HG03520 (cell line): ENCODE data around the gene GPX3.

ENCODE experiments used
- ATAC-seq: cut with Tn5 transposase; IDR thresholded peaks from one replicate; pipeline ENCODE4 v1.9.1; 2021; ENCODE audit warnings: mild to moderate bottlenecking, moderate library complexity; ENCODE audit not compliant: unreplicated experiment

GPX3 gene

DNA sequence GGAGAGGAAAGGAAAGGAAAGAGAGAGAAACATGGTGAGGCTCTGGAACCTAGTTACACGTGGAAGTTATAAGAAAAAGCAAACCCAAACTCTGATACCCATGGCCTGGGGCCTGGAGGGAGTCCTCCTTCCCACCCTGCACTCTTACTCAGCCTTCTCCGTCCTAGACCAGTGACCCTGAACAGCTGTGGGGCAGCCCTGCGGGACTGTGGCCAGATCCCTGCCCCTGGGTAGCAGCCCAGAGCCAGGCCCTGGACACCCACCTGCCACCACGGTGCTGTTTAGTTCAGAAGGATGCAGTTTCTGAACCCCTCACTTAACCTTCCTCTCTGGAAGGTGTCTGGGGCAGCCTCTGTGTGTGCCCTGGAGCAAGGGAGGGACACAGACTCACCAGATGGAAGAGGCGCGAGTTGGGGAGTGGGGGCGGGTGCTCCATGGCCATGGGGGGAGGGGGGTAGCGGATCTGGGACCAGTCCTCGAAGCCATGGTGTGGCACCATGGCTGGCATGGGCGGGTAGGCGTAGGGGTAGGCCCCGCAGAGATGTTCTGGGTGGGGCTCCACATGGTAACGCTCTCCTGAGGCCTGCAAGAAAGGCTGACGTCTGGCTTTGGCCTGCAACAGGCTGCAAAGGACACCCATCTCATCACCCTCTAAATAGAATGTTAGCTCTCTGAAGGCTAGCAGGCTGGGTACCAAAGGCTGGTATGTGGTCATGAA lies 13.0 kb downstream of the GPX3 start:
- ATAC-seq, result no peak

DNA sequence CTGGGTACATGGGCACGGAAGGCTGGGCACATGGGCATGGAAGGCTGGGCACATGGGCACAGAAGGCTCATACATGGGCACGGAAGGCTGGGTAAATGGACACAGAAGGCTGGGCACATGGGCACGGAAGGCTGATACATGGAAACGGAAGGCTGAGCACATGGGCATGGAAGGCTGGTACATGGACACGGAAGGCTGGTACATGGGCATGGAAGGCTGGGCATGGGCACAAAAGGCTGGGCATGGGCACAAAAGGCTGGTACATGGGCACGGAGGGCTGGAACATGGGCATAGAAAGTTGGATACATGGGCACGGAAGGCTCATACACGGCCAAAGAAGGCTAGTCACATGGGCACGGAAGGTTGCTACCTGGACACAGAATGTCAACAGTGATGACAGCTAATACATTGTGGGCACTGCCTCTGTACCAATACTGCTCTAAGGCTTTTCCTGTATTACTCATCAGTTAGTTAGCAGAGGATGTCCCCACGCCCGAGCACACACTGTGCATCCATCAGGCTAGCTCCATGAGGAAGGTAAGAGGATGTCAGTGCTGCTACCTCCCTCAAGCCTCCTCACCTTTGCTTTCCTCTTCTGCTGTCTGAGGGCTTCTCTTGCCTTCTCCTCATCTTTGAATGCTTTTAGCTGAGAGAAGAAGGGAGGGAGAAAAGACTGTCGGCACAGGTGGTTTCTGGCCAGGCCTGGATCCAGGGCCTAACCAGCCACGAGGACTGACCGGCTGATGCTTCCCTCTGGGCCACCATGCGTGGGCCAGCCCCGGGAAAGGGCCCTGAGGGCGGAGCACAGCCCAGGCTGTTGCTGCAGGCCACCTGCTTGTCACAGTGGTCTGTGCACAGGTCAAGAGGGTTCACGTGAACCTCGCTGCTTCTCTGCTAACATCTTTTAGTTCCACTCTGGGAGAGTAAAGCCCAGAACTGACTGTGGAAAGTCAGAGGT lies 14.3 kb downstream of the GPX3 start:
- ATAC-seq, result no peak

DNA sequence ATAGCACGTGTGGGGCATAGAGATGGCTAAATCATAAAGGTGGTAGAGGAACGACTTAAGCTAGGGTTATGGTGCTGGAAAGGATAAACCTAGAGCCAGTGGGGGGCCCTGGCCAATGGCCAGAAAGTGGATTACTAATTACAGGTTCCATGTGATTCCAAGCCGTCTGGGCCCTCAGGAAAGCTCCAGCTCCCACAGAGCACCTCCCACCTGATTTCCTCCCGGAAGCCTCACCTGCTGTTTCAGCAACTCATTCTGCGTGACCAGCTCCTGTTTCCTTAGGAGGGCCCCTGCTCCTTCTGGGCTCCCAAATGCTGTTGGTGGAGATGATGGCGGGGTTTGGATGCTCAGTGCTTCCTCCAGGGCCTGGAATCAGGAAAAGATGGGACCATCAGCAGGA lies 16.2 kb downstream of the GPX3 start:
- no peak for ATAC-seq

DNA sequence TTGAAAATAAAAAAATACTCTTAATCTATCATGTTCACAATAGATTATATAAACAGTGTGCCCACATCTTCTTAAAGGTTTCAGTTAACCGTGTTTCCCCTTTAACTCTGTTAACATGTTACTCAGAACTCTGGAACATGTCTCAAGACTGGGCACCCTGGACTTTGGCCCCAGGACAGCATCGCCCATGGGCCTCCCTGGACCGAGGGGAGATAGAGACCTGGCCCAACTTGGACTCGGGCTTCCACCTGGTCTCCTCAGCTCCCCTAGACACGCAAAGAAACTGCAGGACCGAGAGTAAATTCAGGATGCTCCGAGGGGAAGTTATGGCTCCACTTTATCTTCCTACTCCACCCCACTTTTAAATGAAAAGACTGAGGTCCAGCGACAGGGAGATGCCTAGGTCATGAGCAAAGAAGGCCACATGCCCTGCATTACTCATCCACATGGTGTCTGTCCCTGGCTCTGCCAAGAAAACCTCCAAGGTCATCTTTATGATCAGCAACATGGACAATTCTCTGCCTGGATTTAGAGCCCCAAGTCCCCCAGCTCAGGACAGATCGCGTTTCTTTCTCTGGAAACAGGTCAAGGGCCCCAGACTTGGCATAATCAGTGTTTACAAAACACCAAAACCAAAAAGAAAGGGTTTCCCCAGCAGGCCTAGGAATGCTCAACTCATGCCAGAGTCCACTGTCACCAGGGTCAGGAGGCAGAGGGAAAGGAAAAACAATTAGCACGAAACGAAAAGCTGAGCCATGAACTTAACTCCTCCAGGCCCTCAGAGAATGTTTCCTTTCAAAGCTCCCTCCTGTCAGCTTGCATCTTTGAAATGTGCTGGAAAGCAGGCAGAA lies 17.4 kb downstream of the GPX3 start:
- no peak for ATAC-seq

DNA sequence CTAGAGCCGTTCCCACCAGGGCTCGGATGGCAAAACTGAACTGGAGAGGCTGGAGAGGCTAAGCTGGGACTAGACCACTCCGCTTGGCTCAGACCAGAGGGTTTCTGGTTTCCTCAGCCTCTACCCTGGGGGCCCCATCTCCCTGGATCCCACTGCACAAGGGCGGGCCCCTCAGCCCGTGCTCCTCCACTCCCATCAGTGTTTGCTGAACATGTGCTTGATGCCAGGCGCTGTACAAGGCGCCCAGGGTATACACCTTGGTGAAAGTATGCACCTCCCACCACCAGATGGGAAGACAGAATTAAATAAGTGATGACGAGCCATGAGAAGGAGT lies 18.0 kb downstream of the GPX3 start:
- ATAC-seq, result no peak

DNA sequence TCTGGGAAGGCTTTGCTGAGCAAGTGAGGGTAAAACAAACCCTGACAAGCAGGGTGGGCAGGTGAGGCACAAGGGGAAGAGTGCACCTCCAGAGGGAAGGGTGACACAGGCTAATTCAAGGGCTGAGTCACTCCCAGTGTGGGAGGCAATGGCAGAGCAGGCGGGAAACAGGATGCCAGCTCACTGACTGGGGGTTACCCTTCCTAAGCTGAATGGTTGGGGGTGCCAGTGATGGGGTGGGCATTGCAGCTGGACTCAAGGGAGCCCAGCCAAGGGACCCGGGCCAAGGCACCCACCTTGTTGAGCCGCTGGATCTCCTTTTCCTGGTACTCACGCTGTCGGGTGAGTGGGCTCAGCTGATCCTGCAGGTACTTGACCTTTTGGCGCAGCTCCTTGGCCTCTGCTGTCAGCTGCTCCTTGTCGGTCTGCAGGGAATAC lies 18.4 kb downstream of the GPX3 start:
- no peak for ATAC-seq

DNA sequence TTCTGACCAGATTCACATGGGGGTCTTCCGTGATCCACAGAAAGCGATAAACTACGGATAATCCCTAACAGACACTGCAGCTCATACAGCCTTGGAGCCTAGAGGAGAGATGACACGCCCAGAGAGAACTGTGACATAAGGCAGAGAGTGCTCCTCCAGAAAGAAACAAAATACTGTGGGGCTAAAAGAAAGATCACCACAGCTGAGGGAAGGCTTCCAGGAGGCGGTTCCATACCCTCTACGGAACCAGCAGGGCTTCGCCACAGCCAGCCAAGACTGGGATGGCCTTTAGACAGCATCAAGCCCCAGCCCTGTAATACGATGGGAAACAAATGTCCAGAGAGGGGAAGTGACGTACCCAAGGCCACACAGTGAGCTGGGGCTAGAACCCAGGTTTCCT lies 19.3 kb downstream of the GPX3 start:
- ATAC-seq, result no peak

DNA sequence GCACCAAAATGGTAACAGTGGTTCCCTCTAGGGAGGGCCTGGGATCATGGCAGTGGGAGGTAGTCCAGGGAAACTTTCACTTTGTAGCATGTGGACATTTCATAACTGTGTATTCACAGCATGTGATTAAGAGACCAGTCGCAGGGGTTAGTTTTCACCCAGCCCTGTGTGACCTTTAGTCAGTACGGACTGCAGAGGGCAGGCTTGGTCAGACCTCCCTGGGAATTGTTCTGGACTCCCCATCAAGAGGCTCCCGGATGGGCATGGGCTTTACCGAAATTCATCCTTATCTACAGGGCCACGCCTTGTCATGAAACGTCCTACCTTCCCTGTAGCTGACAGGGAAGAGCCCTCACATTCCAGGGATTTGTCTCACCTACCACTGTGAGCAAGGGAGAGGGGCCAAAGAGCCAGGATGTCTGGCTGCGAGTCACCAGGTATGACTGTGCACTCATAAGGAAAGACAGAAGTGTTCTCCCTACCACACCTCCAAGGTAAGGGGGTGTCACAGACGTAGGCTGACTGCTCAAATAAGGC lies 19.9 kb downstream of the GPX3 start:
- ATAC-seq, result no peak

DNA sequence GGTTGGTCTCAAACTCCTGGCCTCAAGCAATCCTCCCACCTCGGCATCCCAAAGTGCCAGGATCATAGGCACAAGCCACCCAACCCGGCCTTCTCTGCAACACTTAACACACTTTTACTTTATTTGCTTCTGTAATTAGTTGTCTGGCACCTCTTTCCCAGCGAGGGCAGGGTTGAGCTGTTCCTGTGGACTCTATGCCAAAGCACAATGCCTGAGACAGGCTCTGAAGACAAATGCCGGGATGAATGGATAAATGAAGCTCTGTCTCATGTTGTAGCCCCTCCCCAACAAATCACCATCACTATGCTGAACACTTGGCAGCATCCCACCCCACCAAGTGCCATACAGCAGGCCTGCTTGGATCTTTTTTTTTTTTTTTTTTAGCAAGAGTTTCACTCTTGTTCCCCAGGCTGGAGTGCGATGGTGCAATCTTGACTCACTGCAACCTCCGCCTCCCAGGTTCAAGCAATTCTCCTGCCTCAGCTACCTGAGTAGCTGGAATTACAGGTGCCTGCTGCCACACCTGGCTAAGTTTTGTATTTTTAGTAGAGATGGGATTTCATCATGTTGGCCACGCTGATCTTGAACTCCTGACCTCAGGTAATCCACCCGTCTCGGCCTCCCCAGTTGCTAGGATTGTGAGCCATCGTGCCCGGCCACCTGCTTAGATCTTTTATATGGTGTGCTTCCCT lies 21.3 kb downstream of the GPX3 start:
- ATAC-seq, result no peak

DNA sequence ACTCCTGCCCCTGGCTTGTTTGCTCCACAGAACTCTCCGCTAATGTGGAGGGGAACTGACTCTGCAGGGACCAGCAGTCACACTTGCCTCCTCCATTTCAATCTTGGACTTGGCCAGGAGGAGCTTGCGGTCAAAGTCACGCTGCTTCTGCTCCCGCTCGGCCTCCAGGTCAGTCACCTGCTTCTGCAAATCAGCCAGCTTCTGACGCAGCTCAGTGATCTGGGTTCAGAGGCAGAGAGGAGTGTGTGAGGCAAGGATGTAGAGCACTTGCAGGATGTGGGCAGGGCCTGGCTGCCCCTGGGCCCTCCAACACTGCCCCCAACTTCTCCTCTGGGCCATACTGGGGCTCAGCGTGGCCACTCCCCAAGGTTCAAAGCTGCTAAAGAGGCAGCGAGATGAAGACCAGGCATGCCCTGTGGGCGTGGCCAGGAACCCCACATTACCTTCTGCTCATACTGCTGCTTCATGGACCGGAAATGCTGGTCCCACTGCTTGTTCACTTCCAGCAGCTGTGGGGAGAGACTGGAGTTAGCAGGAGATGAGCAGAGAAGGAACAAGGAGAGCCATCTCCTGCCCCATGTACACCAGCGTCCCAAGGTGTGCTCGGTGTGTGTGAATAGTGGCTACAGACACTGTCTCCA lies 22.2 kb downstream of the GPX3 start:
- no peak for ATAC-seq

DNA sequence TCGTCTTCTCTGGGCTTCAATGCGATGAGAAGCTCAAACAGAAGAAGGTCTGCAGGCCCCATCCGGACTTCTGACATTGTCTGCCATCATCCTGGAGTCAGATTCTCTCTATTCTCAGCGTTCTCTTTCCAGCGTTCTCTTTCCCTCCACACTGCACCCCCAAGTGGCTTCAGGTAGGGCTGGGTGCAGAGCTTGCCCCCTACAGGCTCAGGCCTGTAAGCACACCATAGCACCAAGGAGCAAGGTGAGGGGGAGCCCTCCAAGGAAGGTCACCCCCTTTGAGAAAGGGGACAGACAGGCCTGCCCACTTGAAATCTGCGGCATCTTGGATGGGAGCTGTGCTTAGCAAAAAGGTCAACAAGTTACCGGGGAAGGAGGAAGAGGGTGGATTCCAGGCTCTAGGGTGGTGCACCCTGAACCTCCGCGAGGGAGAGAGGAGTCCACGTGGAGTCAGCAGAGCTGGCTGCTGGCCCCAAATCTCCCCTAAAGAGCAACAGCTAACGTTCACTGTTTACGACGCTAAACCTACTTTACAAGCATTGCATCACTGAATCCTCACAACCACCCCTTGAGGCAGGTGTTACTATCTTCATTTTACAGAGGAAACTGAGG lies 27.5 kb downstream of the GPX3 start:
- peak; percentile 70 for ATAC-seq

DNA sequence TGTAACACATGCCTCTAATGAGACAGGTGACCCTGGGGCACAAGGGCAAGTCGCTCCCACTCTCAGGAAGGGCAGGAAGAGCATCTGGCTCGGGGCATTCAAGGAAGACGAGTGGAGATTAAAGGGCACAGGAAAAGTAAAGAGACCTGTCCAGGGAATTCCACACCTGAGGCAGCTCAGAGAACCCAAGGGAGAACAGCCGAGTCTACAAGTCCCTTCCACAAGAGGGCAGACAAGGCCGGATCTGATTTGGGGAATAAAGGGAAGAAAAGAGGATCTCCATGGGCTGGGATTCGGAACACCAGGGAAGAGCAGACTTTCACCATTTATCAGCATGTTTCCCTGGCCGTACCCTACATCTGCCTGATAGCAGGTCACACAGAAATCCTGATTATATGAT lies 28.1 kb downstream of the GPX3 start:
- ATAC-seq, result no peak

DNA sequence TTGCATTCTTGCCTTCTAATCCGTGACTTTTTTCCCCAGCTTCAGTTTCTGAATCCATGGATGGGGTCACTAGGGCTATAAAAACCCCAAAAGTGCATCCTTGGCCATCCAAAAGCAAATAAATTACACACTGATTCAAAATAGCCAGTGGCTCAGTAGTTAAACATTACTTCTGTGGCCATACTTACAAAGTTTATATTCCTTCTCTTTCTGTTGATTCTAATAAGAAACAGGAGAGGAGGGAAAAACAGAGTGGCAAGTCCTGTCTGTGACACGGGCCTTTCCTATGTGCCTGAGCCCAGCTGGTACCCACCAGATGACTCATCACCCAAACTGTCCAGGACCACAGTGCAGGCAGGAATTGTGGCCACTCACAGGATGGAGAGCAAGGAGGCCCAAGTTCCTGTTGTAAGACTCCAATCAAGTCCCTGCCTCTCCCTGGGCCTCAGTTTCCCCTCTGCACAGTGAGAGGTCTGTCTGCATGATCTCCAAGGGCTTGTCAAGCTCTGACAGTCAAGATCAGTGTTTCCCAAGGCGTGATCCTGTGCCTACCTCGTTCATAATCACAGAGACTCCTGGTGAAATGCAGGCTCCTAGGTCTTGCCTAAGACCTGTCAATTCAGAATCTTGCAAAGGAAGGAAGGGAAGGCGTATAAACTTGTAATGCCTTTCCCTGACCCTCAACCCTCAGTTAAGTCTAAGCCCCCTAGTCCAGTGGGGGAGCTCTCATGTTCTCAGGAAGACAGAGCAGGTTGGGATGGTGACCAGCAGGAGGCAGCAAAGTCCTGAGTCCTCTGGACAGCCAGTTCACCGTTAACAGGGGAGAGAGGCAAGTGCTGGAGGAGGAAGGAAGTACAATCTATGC lies 30.9 kb downstream of the GPX3 start:
- peak; percentile 54 for ATAC-seq

DNA sequence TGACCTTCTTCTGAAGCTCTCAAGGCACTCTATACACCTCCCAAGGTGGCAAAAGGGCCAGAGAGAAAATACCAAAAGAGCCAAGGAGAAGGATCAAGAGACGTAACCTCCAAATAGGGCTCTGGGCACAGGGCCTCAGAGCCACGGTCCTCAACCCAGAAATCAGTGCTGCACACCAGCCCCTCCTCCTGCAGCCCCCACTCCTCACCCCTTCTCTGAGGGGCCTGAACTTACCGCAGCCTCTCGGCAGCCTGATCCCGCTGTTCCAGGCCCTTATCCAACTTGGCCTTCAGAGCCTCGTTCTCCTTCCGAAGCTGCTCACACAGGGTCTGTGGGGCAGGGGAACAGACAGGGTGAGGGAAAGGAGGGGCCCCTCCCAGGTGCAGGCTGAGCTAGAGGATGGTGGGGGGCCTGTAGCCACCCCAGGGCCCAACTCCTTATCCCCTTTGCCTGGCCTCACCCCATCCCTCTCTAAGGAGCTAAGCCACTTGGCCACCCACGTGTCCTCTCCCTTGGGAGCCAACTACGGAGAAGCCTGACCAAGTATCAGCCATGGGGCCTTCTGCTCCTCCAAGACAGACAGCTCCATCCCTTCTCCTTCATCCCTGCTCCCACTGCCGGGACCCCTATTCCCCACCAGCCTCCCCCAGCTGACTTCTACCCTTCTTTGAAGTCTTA lies 31.7 kb downstream of the GPX3 start:
- ATAC-seq, result no peak

DNA sequence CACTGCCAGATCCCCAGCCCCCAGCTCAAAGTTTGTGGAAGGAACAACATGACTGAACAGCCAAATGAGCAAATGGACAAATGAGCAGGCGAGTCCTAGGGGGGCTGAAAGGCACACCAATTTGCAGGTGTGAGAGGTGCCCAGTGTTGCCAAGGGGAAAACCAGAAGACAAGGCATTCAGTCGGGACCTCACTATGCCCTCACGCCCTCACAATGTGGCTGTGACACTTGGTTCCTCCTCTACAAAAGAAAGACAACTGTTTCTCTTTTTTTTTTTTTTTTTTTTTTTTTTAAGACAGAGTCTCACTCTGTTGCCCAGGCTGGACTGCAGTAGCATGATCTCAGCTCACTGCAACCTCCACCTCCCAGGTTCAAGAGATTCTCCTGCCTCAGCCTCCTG lies 32.4 kb downstream of the GPX3 start:
- ATAC-seq, result no peak

DNA sequence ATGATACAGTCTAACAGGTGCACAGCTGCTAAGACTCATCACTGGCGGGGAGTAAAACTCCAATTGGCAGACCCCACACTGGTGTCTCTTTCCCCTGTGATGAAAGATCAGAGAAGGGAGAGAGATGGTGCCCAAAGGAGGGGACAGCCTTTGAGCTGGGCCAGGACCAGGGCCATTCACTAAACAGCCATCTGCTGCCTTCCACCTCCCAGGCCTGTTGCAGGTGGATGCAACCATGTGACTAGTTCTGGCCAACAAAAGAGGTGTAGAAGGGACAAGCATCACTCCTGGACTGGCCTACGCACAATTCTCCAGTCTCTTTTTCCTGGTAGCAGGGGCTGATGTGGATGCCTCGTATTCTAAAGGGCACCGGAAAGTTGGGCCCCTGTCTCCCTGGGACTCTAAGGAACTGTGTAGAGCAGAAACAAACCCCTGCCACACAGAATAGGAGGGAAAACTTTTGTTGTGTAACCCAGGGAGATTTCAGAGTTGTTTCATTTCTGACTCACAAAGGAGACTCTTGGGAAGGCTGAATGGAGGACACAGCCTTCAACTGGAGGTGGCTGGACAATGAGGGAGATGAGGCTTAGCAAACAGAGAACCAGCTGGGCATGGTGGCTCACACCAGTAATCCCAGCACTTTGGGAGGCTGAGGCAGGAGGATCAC lies 33.5 kb downstream of the GPX3 start:
- no peak for ATAC-seq

DNA sequence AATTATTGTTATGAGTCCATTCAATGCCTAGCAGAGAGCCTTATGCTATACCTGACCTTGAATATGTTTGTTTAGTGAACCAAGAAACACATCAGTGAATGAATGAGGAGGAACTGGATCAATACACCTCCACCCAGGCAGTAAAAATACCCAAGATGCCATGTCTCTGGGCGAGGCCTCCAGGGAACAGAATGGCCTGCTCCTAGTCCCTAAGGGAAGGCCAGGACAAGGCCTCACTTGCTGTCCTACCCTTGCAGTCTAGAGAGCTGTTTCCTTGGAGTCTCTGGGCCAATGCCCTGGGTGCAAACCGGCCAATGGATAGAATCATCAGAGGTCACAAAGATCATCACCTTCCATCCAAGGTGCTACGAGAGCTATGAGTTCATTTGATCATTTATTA lies 34.3 kb downstream of the GPX3 start:
- no peak for ATAC-seq

DNA sequence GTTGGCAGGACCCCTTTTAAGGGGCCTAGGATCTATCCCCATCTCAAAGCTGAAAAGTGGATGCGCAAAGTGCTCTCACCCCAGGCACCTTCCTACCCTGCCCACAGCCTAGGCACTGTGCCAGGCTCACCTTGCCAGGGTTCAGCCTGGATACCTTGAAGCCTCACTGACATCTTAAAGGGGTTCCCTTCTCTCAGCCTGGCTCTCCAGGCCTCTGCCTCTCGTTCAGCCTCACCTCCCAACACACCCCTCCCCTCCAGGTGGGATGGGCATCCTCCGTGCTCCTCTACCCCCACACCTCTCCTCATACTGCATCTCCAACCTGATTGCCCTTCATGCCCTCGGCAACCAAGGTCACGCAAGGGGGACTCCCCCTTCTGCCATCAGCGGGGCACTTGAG lies 34.9 kb downstream of the GPX3 start:
- ATAC-seq, result no peak
